Measurements from ENCODE around the gene FAT2.

DNA sequence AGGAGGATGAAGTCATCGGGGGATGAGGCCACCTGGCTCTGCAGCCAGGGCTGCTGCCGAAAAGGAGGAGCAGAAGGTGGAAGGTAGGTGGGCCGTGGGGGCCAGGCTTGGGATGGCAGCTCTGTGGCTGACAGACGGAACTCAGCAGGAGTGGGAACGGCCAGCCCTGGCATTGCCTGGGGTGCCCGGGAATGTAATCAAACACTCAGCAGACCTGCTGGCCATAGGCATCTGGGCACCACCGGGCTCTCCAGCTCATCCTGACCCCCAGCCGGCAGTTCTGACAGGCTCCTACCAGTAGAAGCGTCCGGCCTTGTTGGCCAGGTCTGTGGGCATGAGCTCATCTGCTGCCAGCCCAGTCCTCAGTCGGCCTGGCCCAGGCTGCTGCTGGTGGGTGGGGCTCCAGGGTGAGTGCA is 4.3 kb upstream of the FAT2 start:
- TF ChIP-seq, protein P1, sequence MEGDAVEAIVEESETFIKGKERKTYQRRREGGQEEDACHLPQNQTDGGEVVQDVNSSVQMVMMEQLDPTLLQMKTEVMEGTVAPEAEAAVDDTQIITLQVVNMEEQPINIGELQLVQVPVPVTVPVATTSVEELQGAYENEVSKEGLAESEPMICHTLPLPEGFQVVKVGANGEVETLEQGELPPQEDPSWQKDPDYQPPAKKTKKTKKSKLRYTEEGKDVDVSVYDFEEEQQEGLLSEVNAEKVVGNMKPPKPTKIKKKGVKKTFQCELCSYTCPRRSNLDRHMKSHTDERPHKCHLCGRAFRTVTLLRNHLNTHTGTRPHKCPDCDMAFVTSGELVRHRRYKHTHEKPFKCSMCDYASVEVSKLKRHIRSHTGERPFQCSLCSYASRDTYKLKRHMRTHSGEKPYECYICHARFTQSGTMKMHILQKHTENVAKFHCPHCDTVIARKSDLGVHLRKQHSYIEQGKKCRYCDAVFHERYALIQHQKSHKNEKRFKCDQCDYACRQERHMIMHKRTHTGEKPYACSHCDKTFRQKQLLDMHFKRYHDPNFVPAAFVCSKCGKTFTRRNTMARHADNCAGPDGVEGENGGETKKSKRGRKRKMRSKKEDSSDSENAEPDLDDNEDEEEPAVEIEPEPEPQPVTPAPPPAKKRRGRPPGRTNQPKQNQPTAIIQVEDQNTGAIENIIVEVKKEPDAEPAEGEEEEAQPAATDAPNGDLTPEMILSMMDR (IDR thresholded peaks at IDR 0.05; ENCODE audit: insufficient read depth, low read depth, low read length), result no peak
- TF ChIP-seq EZH2 (IDR thresholded peaks at IDR 0.05; ENCODE audit: insufficient read depth, low read length), result no peak
